H9 (cell line): ENCODE data around the gene TMEM106A. TPM values are rescaled to one million over a fixed set of nuclear protein-coding genes. Genes with fewer than 3 reads are reported as not detected.

Experiments used
- DNase-seq: peaks from one replicate; pipeline ENCODE4 v3.0.0-alpha.2; 2017
- H2AFZ ChIP-seq: one replicate; pipeline ENCODE4 v1.6.1; 2013; ENCODE audit warnings: mild to moderate bottlenecking, low read length, control low read depth, moderate library complexity
- H2AK5ac ChIP-seq: 2 replicates; pipeline ENCODE4 v1.6.1; 2013; ENCODE audit warnings: low read length, control low read depth, mixed read lengths; ENCODE audit not compliant: insufficient read length
- H2BK120ac ChIP-seq: one replicate; pipeline ENCODE4 v1.6.1; 2013; ENCODE audit warnings: low read depth, mild to moderate bottlenecking, low read length, control low read depth, inconsistent platforms; ENCODE audit not compliant: poor library complexity, severe bottlenecking
- H2BK12ac ChIP-seq: 2 replicates; pipeline ENCODE4 v1.6.1; 2013; ENCODE audit warnings: low read length, control low read depth, mixed read lengths, low read depth; ENCODE audit not compliant: insufficient read length
- H2BK15ac ChIP-seq: 2 replicates; pipeline ENCODE4 v1.6.1; 2013; ENCODE audit warnings: low read depth, low read length, control low read depth
- H2BK20ac ChIP-seq: one replicate; pipeline ENCODE4 v1.6.1; 2013; ENCODE audit warnings: low read depth, mild to moderate bottlenecking, low read length, control low read depth, inconsistent platforms; ENCODE audit not compliant: poor library complexity, severe bottlenecking
- H2BK5ac ChIP-seq: 2 replicates; pipeline ENCODE4 v1.6.1; 2013; ENCODE audit warnings: low read length, control low read depth, mixed read lengths; ENCODE audit not compliant: insufficient read length
- H3K14ac ChIP-seq: 2 replicates; pipeline ENCODE4 v1.6.1; 2013; ENCODE audit warnings: low read length, control low read depth; ENCODE audit not compliant: insufficient read depth
- H3K18ac ChIP-seq: 2 replicates; pipeline ENCODE4 v1.6.1; 2013; ENCODE audit warnings: low read depth, mild to moderate bottlenecking, mixed read lengths, low read length, control low read depth; ENCODE audit not compliant: insufficient read length
- H3K23ac ChIP-seq: 2 replicates; pipeline ENCODE4 v1.6.1; 2013; ENCODE audit warnings: low read length, control low read depth, mixed read lengths, low read depth; ENCODE audit not compliant: insufficient read length
- H3K23me2 ChIP-seq: 2 replicates; pipeline ENCODE4 v1.6.1; 2013; ENCODE audit warnings: low read depth, mild to moderate bottlenecking, mixed read lengths, low read length, control low read depth; ENCODE audit not compliant: insufficient read length, poor library complexity, severe bottlenecking
- H3K27ac ChIP-seq: 2 replicates; pipeline ENCODE4 v1.5.1; 2013; ENCODE audit warnings: low read length, control low read depth, mixed read lengths, low read depth; ENCODE audit not compliant: insufficient read length
- H3K27me3 ChIP-seq: 2 replicates; pipeline ENCODE4 v1.6.1; 2013; ENCODE audit warnings: low read length, control low read depth, inconsistent platforms; ENCODE audit not compliant: insufficient read depth
- H3K4ac ChIP-seq: 2 replicates; pipeline ENCODE4 v1.6.1; 2013; ENCODE audit warnings: low read depth, mild to moderate bottlenecking, control low read depth, inconsistent platforms, low read length, moderate library complexity
- H3K4me1 ChIP-seq: 2 replicates; pipeline ENCODE4 v1.6.1; 2013; ENCODE audit warnings: low read length, control low read depth, inconsistent platforms; ENCODE audit not compliant: insufficient read depth
- H3K4me2 ChIP-seq: 2 replicates; pipeline ENCODE4 v1.6.1; 2013; ENCODE audit warnings: low read length, control low read depth, mixed read lengths; ENCODE audit not compliant: insufficient read length, insufficient read depth
- H3K56ac ChIP-seq: 2 replicates; pipeline ENCODE4 v1.6.1; 2013; ENCODE audit warnings: low read depth, mild to moderate bottlenecking, mixed read lengths, low read length, control low read depth; ENCODE audit not compliant: insufficient read length
- H3K79me1 ChIP-seq: 2 replicates; pipeline ENCODE4 v1.6.1; 2013; ENCODE audit warnings: low read depth, mild to moderate bottlenecking, moderate library complexity, low read length, control low read depth, inconsistent platforms; ENCODE audit not compliant: insufficient read depth, poor library complexity, severe bottlenecking
- H3K79me2 ChIP-seq: 2 replicates; pipeline ENCODE4 v1.6.1; 2013; ENCODE audit warnings: low read length, control low read depth, inconsistent platforms; ENCODE audit not compliant: insufficient read depth
- H3K9ac ChIP-seq: 2 replicates; pipeline ENCODE4 v1.6.1; 2013; ENCODE audit warnings: low read length, control low read depth, mixed read lengths; ENCODE audit not compliant: insufficient read length; ENCODE audit errors: extremely low read depth
- H3K9me3 ChIP-seq: one replicate; pipeline ENCODE4 v1.6.1; 2013; ENCODE audit warnings: low read depth, low read length, inconsistent platforms; ENCODE audit not compliant: control insufficient read depth
- H3T11ph ChIP-seq: one replicate; pipeline ENCODE4 v1.6.1; 2013; ENCODE audit warnings: mild to moderate bottlenecking, low read length, control low read depth, inconsistent platforms
- H4K20me1 ChIP-seq: one replicate; pipeline ENCODE4 v1.6.1; 2013; ENCODE audit not compliant: control insufficient read depth, insufficient read length, insufficient read depth
- H4K5ac ChIP-seq: 2 replicates; pipeline ENCODE4 v1.6.1; 2013; ENCODE audit warnings: low read depth, mild to moderate bottlenecking, mixed read lengths, low read length, control low read depth; ENCODE audit not compliant: insufficient read length
- H4K8ac ChIP-seq: replicated peaks from 2 replicates; pipeline ENCODE4 v1.6.1; 2013; ENCODE audit warnings: low read length, control low read depth, mixed read lengths, low read depth; ENCODE audit not compliant: insufficient read length
- H4K91ac ChIP-seq: 2 replicates; pipeline ENCODE4 v1.6.1; 2013; ENCODE audit warnings: low read depth, mild to moderate bottlenecking, moderate library complexity, mixed read lengths, low read length, control low read depth; ENCODE audit not compliant: insufficient read length
- H3K27ac Mint-ChIP-seq, 3 experiments: 2 replicates in 2 of 3; 3 replicates in 1 of 3; pipeline ENCODE4 v1.8.0; 2020 to 2021; ENCODE audit warnings: mixed read lengths in 3 of 3, mild to moderate bottlenecking in 1 of 3, moderate library complexity in 1 of 3
- H3K27me3 Mint-ChIP-seq: 2 replicates; pipeline ENCODE4 v1.8.0; 2021; ENCODE audit warnings: low read depth, mild to moderate bottlenecking, moderate library complexity, mixed read lengths
- H3K36me3 Mint-ChIP-seq, 3 experiments: 2 replicates in 2 of 3; 3 replicates in 1 of 3; pipeline ENCODE4 v1.8.0; 2020 to 2021; ENCODE audit warnings: low read depth in 3 of 3, mixed read lengths in 3 of 3; ENCODE audit not compliant: insufficient read depth in 1 of 3
- H3K4me1 Mint-ChIP-seq, 2 experiments: 2 replicates each; pipeline ENCODE4 v1.8.0; 2020; ENCODE audit warnings: mixed read lengths in 2 of 2
- H3K4me3 Mint-ChIP-seq, 2 experiments: 2 replicates in 1 of 2; 3 replicates in 1 of 2; pipeline ENCODE4 v1.8.0; 2020 to 2021; ENCODE audit warnings: mild to moderate bottlenecking in 2 of 2, mixed read lengths in 2 of 2, moderate library complexity in 1 of 2
- H3K9me3 Mint-ChIP-seq, 2 experiments: 2 replicates in 1 of 2; 3 replicates in 1 of 2; pipeline ENCODE4 v1.8.0; 2020; ENCODE audit warnings: mild to moderate bottlenecking in 2 of 2, mixed read lengths in 2 of 2, moderate library complexity in 1 of 2
- WGBS: extraction: QIAGEN DNeasy Blood & Tissue Kit; methylation state at CpG from one replicate; pipeline ENCODE4 v1.1.7; 2013; ENCODE audit warnings: missing lambda C conversion rate, low lambda C conversion rate, mixed read lengths; ENCODE audit not compliant: insufficient read length; ENCODE audit errors: extremely low coverage; 5-methylcytosine and 5-hydroxymethylcytosine counted together
- total RNA-seq: library from RNA; stranded (reverse); gene quantifications from 2 replicates; pipeline ENCODE4 v1.2.1, GENCODE V29; 2021
- TF ChIP-seq, protein P1 (sequence below): fragments of 200-600 bp; sonication (generic); conservative IDR thresholded peaks from 3 replicates; pipeline ENCODE4 v1.8.0; 2021; ENCODE audit warnings: antibody characterized with exemption, mild to moderate bottlenecking

Gene TMEM106A
- total RNA-seq, 1 experiment from 2014 or later: 3.7 TPM

DNA sequence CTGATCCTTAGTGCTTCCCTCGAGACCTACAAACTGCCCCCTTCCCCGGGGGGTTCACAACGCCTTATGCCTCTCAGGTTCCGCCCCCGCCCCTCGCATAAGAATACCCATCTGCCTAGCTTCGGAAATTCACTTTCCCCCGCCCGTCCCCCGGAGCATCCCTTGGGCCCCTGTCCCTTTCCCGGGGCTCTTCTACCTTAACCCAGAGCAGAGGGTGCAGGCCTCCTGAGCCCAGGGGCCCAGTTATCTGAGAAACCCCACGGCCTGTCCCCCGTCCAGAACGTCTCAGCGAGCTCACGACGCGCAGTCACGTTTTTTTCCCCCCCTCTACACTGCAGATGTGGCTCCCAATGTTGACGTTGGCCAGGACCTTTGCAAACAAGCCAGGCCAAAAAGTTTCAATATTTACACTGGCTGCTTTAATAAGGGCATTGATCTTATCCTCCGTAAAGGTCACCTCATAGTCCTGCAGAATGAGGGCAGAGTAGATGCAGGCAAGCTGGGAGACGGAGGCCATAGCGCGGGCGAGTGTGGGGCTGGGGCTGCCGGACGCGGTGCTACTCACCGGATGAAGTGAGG, 42.0 kb upstream of the TMEM106A start:
- H2AFZ ChIP-seq: no peak overlapping the region

More for the DNA sequence above, 42.0 kb upstream of the TMEM106A start:
- H3K79me1 ChIP-seq: peaks cover 5% of the 10 kb centered on the region
- H4K5ac ChIP-seq: no peak overlapping the region
- H2BK15ac ChIP-seq: no peak overlapping the region
- no peak overlapping the region for H3K23ac ChIP-seq
- no CpG with 5 or more reads among the region's 29 CpGs for WGBS
- no peaks in the 10 kb centered on the region for H3K27me3 ChIP-seq
- no peak overlapping the region for H3K4me3 Mint-ChIP-seq
- H3K56ac ChIP-seq: no peak overlapping the region
- no peak overlapping the region for H3T11ph ChIP-seq
- H3K14ac ChIP-seq: peak overlapping the region; percentile 82; the same call in 1 of the 2 replicates
- H3K4ac ChIP-seq: no peak overlapping the region; the same call in 1 of the 2 replicates
- H3K27ac ChIP-seq: peak overlapping the region; percentile 53
- H3K18ac ChIP-seq: peak overlapping the region; percentile 73
- peak overlapping the region; percentile 15 for H2BK5ac ChIP-seq
- no peak overlapping the region for H4K8ac ChIP-seq
- H4K20me1 ChIP-seq: no peaks in the 10 kb centered on the region
- H3K79me2 ChIP-seq: no peaks in the 10 kb centered on the region
- H3K23me2 ChIP-seq: peaks cover 19% of the 10 kb centered on the region
- no peaks in the 10 kb centered on the region for H3K27me3 Mint-ChIP-seq
- no peak overlapping the region for H2BK120ac ChIP-seq
- no peak overlapping the region for H3K27ac Mint-ChIP-seq
- H3K9me3 Mint-ChIP-seq: no peaks in the 10 kb centered on the region
- no peak overlapping the region for H2BK12ac ChIP-seq
- H2AK5ac ChIP-seq: no peak overlapping the region
- H3K9ac ChIP-seq: peak overlapping the region; percentile 65
- peak overlapping the region; percentile 94 for H3K4me2 ChIP-seq
- H2BK20ac ChIP-seq: no peak overlapping the region
- no peaks in the 10 kb centered on the region for H3K9me3 ChIP-seq
- peak; percentile 54 for DNase-seq
- TF ChIP-seq, protein P1, sequence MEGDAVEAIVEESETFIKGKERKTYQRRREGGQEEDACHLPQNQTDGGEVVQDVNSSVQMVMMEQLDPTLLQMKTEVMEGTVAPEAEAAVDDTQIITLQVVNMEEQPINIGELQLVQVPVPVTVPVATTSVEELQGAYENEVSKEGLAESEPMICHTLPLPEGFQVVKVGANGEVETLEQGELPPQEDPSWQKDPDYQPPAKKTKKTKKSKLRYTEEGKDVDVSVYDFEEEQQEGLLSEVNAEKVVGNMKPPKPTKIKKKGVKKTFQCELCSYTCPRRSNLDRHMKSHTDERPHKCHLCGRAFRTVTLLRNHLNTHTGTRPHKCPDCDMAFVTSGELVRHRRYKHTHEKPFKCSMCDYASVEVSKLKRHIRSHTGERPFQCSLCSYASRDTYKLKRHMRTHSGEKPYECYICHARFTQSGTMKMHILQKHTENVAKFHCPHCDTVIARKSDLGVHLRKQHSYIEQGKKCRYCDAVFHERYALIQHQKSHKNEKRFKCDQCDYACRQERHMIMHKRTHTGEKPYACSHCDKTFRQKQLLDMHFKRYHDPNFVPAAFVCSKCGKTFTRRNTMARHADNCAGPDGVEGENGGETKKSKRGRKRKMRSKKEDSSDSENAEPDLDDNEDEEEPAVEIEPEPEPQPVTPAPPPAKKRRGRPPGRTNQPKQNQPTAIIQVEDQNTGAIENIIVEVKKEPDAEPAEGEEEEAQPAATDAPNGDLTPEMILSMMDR: no peak
- peaks cover 2 to 8% (median 6%) of the 10 kb centered on the region in 3 experiments; a peak in 5 of 7 replicates for H3K36me3 Mint-ChIP-seq
- no peaks in the 10 kb centered on the region for H3K4me1 ChIP-seq
- peaks cover 8 to 10% of the 10 kb centered on the region in 2 experiments for H3K4me1 Mint-ChIP-seq
- H4K91ac ChIP-seq: no peak overlapping the region
